Nucleus accumbens (tissue), 56 donors: ENCODE data around the gene CSRP2.
A peak's percentile ranks its signal among the peaks of the same experiment; 100 is the strongest.

Experiments used
- DNase-seq, 56 donors: peaks; one replicate each; lab custom pipeline; 2025; lab: John Stamatoyannopoulos, UW

Gene CSRP2

GRCh38 chr12:76895796-76896195 is 17.0 kb upstream of the CSRP2 start:
- DNase-seq, result no peak

- no peak for DNase-seq
Measured at GRCh38 chr12:76891609-76892008, 12.8 kb upstream of the CSRP2 start.

- DNase-seq, result peak in 30 of 56 donors; percentile 1 to 81 (median 29)
Measured at GRCh38 chr12:76890151-76891143, 11.6 kb upstream of the CSRP2 start.

- no peak for DNase-seq
Measured at GRCh38 chr12:76888775-76889174, 10.0 kb upstream of the CSRP2 start.

GRCh38 chr12:76883811-76884210 is 5.0 kb upstream of the CSRP2 start:
- DNase-seq, result no peak

- no peak for DNase-seq
Measured at GRCh38 chr12:76883151-76883550, 4.3 kb upstream of the CSRP2 start.

- DNase-seq, result no peak
Measured at GRCh38 chr12:76882367-76882766, 3.5 kb upstream of the CSRP2 start.

GRCh38 chr12:76881142-76881541 is 2.3 kb upstream of the CSRP2 start:
- DNase-seq, result no peak

- no peak for DNase-seq
Measured at GRCh38 chr12:76880519-76881023, 1.8 kb upstream of the CSRP2 start.

- no peak for DNase-seq
Measured at GRCh38 chr12:76879710-76880518, 1.1 kb upstream of the CSRP2 start.

GRCh38 chr12:76878099-76878898 is 520 bp downstream of the CSRP2 start:
- peak in 6 of 56 donors; percentile 6 to 37 (median 12) for DNase-seq

- DNase-seq, result no peak
Measured at GRCh38 chr12:76876696-76877229, 2.1 kb downstream of the CSRP2 start.

- no peak for DNase-seq
Measured at GRCh38 chr12:76874491-76875190, 4.2 kb downstream of the CSRP2 start.

- no peak for DNase-seq
Measured at GRCh38 chr12:76874027-76874426, 4.8 kb downstream of the CSRP2 start.

- DNase-seq, result no peak
Measured at GRCh38 chr12:76872415-76872814, 6.4 kb downstream of the CSRP2 start.

- DNase-seq, result no peak
Measured at GRCh38 chr12:76871742-76872141, 7.1 kb downstream of the CSRP2 start.

- DNase-seq, result no peak
Measured at GRCh38 chr12:76871082-76871481, 7.7 kb downstream of the CSRP2 start.

- no peak for DNase-seq
Measured at GRCh38 chr12:76866726-76867125, 12.1 kb downstream of the CSRP2 start.

- no peak for DNase-seq
Measured at GRCh38 chr12:76866151-76866567, 12.7 kb downstream of the CSRP2 start.
